HCT116 (cell line): Measurements from ENCODE around the gene SETD1B. TPM values are rescaled to one million over a fixed set of nuclear protein-coding genes. Genes with fewer than 3 reads are reported as not detected.

Experiments
- ATAC-seq: fragments of 200-7000 bp; cut with Tn5 transposase; 2 replicates; pipeline ENCODE4 v1.9.1; 2020; ENCODE audit warnings: mild to moderate bottlenecking, moderate library complexity
- BruUV-seq: library from RNA; stranded (reverse); fragments of 400-500 nt; replicated peaks from 2 replicates; lab custom pipeline; 2021; lab: Mats Ljungman, UMichigan
- CTCF ChIA-PET: fragments of 300-600 bp; sonication (Branson Sonifier 250); formaldehyde crosslinking; loops from one replicate; lab custom pipeline; 2021; ENCODE audit warnings: antibody characterized with exemption; lab: Charles Lee
- POLR2A ChIA-PET: fragments of 300-600, 350-600 bp; sonication (Branson Sonifier 250); formaldehyde crosslinking; loops from one replicate; lab custom pipeline; 2021; ENCODE audit warnings: antibody characterized with exemption; lab: Charles Lee
- RAD21 ChIA-PET, 2 experiments: fragments of 300-600 bp; sonication (Branson Sonifier 250); formaldehyde crosslinking; loops; one replicate each; lab custom pipeline; 2023; ENCODE audit warnings: low total read pairs in 2 of 2; ENCODE audit not compliant: uncharacterized antibody in 2 of 2, unreplicated experiment in 2 of 2, low non-redundant PET in 1 of 2; lab: Charles Lee
- DNase-seq: peaks from one replicate; pipeline ENCODE4 v3.0.0-alpha.2; 2010; ENCODE audit warnings: low read depth, low spot score
- H2AFZ ChIP-seq: fragments of 200-600 bp; shearing (Covaris generic), sonication (generic); 2 replicates; pipeline ENCODE4 v1.6.1; 2017; ENCODE audit warnings: low read depth, mixed run types, mixed read lengths, antibody characterized with exemption, low read length; ENCODE audit not compliant: poor library complexity, severe bottlenecking
- H3K27ac ChIP-seq: 2 replicates; pipeline ENCODE4 v1.5.1; 2012; ENCODE audit warnings: low read depth, low read length
- H3K27me3 ChIP-seq: fragments of 200-600 bp; sonication (generic); 2 replicates; pipeline ENCODE4 v1.6.1; 2016; ENCODE audit warnings: mixed run types, low read length, mixed read lengths; ENCODE audit not compliant: insufficient read depth
- H3K36me3 ChIP-seq, 2 experiments: fragments of 200-500 bp in 1 of 2; fragments of 200-600 bp in 1 of 2; sonication (Bioruptor generic) in 1 of 2; sonication (generic) in 1 of 2; 2 replicates each; pipeline versions ENCODE4 v1.5.1 to v1.6.1; 2014 to 2016; ENCODE audit warnings: low read length in 2 of 2, inconsistent platforms in 1 of 2, mixed read lengths in 1 of 2, mixed run types in 1 of 2; ENCODE audit not compliant: insufficient read depth in 2 of 2, control insufficient read depth in 1 of 2
- H3K4me1 ChIP-seq, 2 experiments: fragments of 200-600 bp in 1 of 2; sonication (generic) in 1 of 2; 2 replicates each; pipeline versions ENCODE4 v1.5.1 to v1.6.1; 2012 to 2017; ENCODE audit warnings: low read length in 2 of 2, inconsistent platforms in 1 of 2, mild to moderate bottlenecking in 1 of 2, mixed read lengths in 1 of 2, mixed run types in 1 of 2, moderate library complexity in 1 of 2; ENCODE audit not compliant: insufficient read depth in 2 of 2, control insufficient read depth in 1 of 2
- H3K4me2 ChIP-seq: fragments of 200-600 bp; sonication (generic); 2 replicates; pipeline ENCODE4 v1.6.1; 2017; ENCODE audit warnings: mixed run types, low read length, mixed read lengths
- H3K4me3 ChIP-seq, 2 experiments: fragments of 200-600 bp in 1 of 2; sonication (generic) in 1 of 2; replicated peaks in 1 of 2; 2 replicates each; pipeline ENCODE4 v1.5.1; 2011 to 2016; ENCODE audit warnings: low read length in 2 of 2, control low read depth in 1 of 2, low read depth in 1 of 2, mild to moderate bottlenecking in 1 of 2, mixed read lengths in 1 of 2, mixed run types in 1 of 2
- H3K79me2 ChIP-seq: fragments of 200-600 bp; sonication (generic); 2 replicates; pipeline ENCODE4 v1.6.1; 2017; ENCODE audit warnings: mild to moderate bottlenecking, mixed run types, low read length, moderate library complexity, mixed read lengths; ENCODE audit not compliant: insufficient read depth
- H3K9ac ChIP-seq: fragments of 200-600 bp; sonication (generic); 2 replicates; pipeline ENCODE4 v1.6.1; 2016; ENCODE audit warnings: low read length, mixed read lengths
- H3K9me2 ChIP-seq: fragments of 200-600 bp; sonication (generic), shearing (Covaris generic); 2 replicates; pipeline ENCODE4 v1.6.1; 2017; ENCODE audit warnings: mixed run types, mild to moderate bottlenecking, moderate library complexity; ENCODE audit not compliant: insufficient read depth
- H3K9me3 ChIP-seq, 2 experiments: fragments of 200-500 bp in 1 of 2; fragments of 200-600 bp in 1 of 2; sonication (Bioruptor generic) in 1 of 2; sonication (generic) in 1 of 2; 2 replicates each; pipeline ENCODE4 v1.6.1; 2014 to 2017; ENCODE audit warnings: low read length in 2 of 2, mixed read lengths in 2 of 2, inconsistent platforms in 1 of 2, low read depth in 1 of 2, mild to moderate bottlenecking in 1 of 2, mixed run types in 1 of 2, moderate library complexity in 1 of 2; ENCODE audit not compliant: control insufficient read depth in 1 of 2, insufficient read depth in 1 of 2
- H4K20me1 ChIP-seq: fragments of 200-600 bp; sonication (generic), shearing (Covaris generic); 2 replicates; pipeline ENCODE4 v1.6.1; 2017; ENCODE audit warnings: mixed run types, mild to moderate bottlenecking, moderate library complexity; ENCODE audit not compliant: insufficient read depth
- CBX3 ChIP-seq: IDR thresholded peaks from 2 replicates; pipeline ENCODE4 v1.6.1; 2012; ENCODE audit warnings: low read depth
- CEBPB ChIP-seq: IDR thresholded peaks from 2 replicates; pipeline ENCODE4 v1.6.1; 2012; ENCODE audit warnings: low read depth
- EZH2 ChIP-seq: fragments of 200-600 bp; sonication (generic); IDR thresholded peaks from 2 replicates; pipeline ENCODE4 v1.6.1; 2017; ENCODE audit warnings: antibody characterized with exemption, mixed run types
- FOSL1 ChIP-seq: IDR thresholded peaks from 2 replicates; pipeline ENCODE4 v1.6.1; 2012; ENCODE audit warnings: low read depth
- JUND ChIP-seq: IDR thresholded peaks from 2 replicates; pipeline ENCODE4 v1.6.1; 2012
- POLR2A ChIP-seq: IDR thresholded peaks from 2 replicates; pipeline ENCODE4 v1.7.0; 2011; ENCODE audit warnings: borderline replicate concordance; ENCODE audit not compliant: insufficient read depth, insufficient read length; ENCODE audit errors: extremely low read depth
- RAD21 ChIP-seq: IDR thresholded peaks from 2 replicates; pipeline ENCODE4 v1.6.1; 2012; ENCODE audit warnings: low read depth, mild to moderate bottlenecking
- SIN3A ChIP-seq: IDR thresholded peaks from 2 replicates; pipeline ENCODE4 v1.6.1; 2012; ENCODE audit warnings: low read depth
- SP1 ChIP-seq: IDR thresholded peaks from 2 replicates; pipeline ENCODE4 v1.6.1; 2012; ENCODE audit warnings: low read depth
- SRF ChIP-seq: IDR thresholded peaks from 2 replicates; pipeline ENCODE4 v1.6.1; 2012; ENCODE audit warnings: low read depth
- TCF7L2 ChIP-seq: IDR thresholded peaks from 2 replicates; pipeline ENCODE4 v1.7.0; 2011; ENCODE audit warnings: borderline replicate concordance, inconsistent platforms; ENCODE audit not compliant: insufficient read depth, insufficient read length; ENCODE audit errors: extremely low read depth
- YY1 ChIP-seq: IDR thresholded peaks from 2 replicates; pipeline ENCODE4 v1.6.1; 2011; ENCODE audit warnings: low read length, low read depth, moderate library complexity, mild to moderate bottlenecking; ENCODE audit not compliant: insufficient replicate concordance; ENCODE audit errors: extremely low read depth
- ZFX ChIP-seq: fragments of 450-650 bp; IDR thresholded peaks from 2 replicates; pipeline ENCODE4 v1.6.1; 2017
- ZNF274 ChIP-seq: fragments of 200-500 bp; sonication (Bioruptor generic); IDR thresholded peaks from 2 replicates; pipeline ENCODE4 v1.6.1; 2014; ENCODE audit warnings: mild to moderate bottlenecking, low read depth, low read length, inconsistent platforms
- intact Hi-C: fragments of 100-400 bp; cut with micrococcal nuclease; formaldehyde crosslinking; loops from 2 replicates; pipeline ENCODE4 v1.10.0; 2022
- total RNA-seq: library from RNA; stranded (reverse); gene quantifications from one replicate; pipeline ENCODE4 v1.2.1, GENCODE V29; 2021; ENCODE audit not compliant: unreplicated experiment
- TF ChIP-seq, protein P1 (sequence below): IDR thresholded peaks from 2 replicates; pipeline ENCODE4 v1.6.1; 2012; ENCODE audit warnings: low read depth
- TF ChIP-seq, protein P2 (sequence below): IDR thresholded peaks from 2 replicates; pipeline ENCODE4 v1.6.1; 2012
- TF ChIP-seq, protein P3 (sequence below), 3 experiments: fragments of 200-600 bp in 1 of 3; sonication (generic) in 1 of 3; IDR thresholded peaks in 2 of 3; conservative IDR thresholded peaks in 1 of 3; 2 replicates each; pipeline ENCODE4 v1.5.1; 2012 to 2017; ENCODE audit warnings: low read depth in 2 of 3, low read length in 2 of 3, antibody characterized with exemption in 1 of 3, borderline replicate concordance in 1 of 3, control low read depth in 1 of 3, mild to moderate bottlenecking in 1 of 3, mixed read lengths in 1 of 3, mixed run types in 1 of 3, moderate library complexity in 1 of 3; ENCODE audit not compliant: insufficient read depth in 1 of 3
- TF ChIP-seq, protein P4 (sequence below): IDR thresholded peaks from 2 replicates; pipeline ENCODE4 v1.6.1; 2012

Gene SETD1B
- total RNA-seq, 1 experiment from 2014 or later, result 17.5 TPM

DNA sequence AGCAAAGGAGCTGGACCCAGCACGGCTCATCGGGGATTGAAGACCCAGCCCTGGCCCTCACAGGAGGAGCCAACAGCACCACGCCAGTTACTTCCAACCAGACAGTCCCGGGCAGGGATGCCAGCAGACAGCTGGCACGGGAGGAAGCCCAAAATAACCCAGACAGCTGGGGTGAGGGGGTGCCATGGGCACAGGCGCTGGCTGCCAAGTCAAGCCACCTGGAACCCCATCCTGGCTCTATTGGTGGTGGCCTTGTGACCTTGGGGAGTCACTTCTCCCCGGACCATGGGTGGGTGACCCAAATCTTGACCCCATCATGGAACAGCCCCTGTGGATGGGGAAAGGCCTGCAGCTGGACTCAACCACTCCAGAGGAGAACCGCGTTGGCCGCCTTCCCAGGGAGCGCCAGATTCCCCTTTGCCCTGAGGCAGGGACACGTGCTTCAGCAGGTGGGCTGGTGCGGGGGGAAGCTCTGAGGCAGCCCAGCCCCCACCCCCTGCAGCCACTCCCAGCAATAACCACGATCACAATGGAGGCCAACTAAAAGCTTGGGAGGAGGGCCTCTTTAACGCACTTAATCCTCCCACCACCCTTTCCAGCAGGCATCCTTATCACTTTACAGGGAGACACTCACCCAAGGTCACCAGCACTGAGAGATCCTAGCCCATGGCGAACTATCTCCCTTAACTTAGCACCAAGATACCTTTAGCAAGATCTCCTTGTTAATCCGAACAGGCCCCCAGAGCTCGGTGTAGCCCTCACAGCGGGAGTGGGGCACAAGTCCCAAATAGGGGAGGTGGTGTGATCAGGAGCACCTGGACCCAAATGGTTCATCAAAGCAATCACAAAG lies 5.6 kb upstream of the SETD1B start:
- Histone ChIP-seq H3K36me3 (no peaks in the 10 kb centered on the region), H4K20me1 (no peaks in the 10 kb centered on the region), H3K9ac (peak overlapping the region; percentile 78), H3K27me3 (no peaks in the 10 kb centered on the region), H3K9me2 (no peaks in the 10 kb centered on the region), H3K4me1 (peaks cover 52 to 88% of the 10 kb centered on the region in 2 experiments), H3K27ac (peak overlapping the region; percentile 100), H3K4me3 (peak overlapping the region; percentile 66 to 71), H3K79me2 (peaks cover 35% of the 10 kb centered on the region), H3K4me2 (peak overlapping the region; percentile 99), H2AFZ (no peak overlapping the region), H3K9me3 (no peaks in the 10 kb centered on the region)
- RAD21 ChIA-PET, result interaction anchor here in 1 of 2 experiments (0.9 to 1.3 kb wide), 2 partner anchors 14 to 90 kb away, joined by 3 read pairs; partner anchors contain the start of gene PSMD9
- TF ChIP-seq FOSL1 (no peak), EZH2 (no peak), SRF (no peak), YY1 (no peak), CBX3 (no peak), RAD21 (no peak), ZNF274 (no peak), ZFX (no peak), POLR2A (no peak), CEBPB (no peak), TCF7L2 (no peak), JUND (no peak), SP1 (no peak), SIN3A (no peak)
- TF ChIP-seq, protein P1, sequence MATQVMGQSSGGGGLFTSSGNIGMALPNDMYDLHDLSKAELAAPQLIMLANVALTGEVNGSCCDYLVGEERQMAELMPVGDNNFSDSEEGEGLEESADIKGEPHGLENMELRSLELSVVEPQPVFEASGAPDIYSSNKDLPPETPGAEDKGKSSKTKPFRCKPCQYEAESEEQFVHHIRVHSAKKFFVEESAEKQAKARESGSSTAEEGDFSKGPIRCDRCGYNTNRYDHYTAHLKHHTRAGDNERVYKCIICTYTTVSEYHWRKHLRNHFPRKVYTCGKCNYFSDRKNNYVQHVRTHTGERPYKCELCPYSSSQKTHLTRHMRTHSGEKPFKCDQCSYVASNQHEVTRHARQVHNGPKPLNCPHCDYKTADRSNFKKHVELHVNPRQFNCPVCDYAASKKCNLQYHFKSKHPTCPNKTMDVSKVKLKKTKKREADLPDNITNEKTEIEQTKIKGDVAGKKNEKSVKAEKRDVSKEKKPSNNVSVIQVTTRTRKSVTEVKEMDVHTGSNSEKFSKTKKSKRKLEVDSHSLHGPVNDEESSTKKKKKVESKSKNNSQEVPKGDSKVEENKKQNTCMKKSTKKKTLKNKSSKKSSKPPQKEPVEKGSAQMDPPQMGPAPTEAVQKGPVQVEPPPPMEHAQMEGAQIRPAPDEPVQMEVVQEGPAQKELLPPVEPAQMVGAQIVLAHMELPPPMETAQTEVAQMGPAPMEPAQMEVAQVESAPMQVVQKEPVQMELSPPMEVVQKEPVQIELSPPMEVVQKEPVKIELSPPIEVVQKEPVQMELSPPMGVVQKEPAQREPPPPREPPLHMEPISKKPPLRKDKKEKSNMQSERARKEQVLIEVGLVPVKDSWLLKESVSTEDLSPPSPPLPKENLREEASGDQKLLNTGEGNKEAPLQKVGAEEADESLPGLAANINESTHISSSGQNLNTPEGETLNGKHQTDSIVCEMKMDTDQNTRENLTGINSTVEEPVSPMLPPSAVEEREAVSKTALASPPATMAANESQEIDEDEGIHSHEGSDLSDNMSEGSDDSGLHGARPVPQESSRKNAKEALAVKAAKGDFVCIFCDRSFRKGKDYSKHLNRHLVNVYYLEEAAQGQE, result no peak
- TF ChIP-seq, protein P2, sequence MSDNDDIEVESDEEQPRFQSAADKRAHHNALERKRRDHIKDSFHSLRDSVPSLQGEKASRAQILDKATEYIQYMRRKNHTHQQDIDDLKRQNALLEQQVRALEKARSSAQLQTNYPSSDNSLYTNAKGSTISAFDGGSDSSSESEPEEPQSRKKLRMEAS, result no peak
- TF ChIP-seq, protein P3, sequence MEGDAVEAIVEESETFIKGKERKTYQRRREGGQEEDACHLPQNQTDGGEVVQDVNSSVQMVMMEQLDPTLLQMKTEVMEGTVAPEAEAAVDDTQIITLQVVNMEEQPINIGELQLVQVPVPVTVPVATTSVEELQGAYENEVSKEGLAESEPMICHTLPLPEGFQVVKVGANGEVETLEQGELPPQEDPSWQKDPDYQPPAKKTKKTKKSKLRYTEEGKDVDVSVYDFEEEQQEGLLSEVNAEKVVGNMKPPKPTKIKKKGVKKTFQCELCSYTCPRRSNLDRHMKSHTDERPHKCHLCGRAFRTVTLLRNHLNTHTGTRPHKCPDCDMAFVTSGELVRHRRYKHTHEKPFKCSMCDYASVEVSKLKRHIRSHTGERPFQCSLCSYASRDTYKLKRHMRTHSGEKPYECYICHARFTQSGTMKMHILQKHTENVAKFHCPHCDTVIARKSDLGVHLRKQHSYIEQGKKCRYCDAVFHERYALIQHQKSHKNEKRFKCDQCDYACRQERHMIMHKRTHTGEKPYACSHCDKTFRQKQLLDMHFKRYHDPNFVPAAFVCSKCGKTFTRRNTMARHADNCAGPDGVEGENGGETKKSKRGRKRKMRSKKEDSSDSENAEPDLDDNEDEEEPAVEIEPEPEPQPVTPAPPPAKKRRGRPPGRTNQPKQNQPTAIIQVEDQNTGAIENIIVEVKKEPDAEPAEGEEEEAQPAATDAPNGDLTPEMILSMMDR (IDR thresholded peaks at IDR 0.05 in 2 of 3, conservative IDR thresholded peaks at IDR 0.05 in 1 of 3; ENCODE audit: borderline replicate concordance in 1 of 3, insufficient read depth in 1 of 3, low read depth in 2 of 3, low read length in 2 of 3), result no peak
- TF ChIP-seq, protein P4, sequence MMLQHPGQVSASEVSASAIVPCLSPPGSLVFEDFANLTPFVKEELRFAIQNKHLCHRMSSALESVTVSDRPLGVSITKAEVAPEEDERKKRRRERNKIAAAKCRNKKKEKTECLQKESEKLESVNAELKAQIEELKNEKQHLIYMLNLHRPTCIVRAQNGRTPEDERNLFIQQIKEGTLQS, result no peak
- BruUV-seq, result no TSS peak
- CTCF ChIA-PET, result interaction anchor here (5.2 to 6.9 kb wide), 2 partner anchors 13 to 89 kb away, joined by 96 to 149 read pairs; partner anchors contain the start of gene PSMD9
- POLR2A ChIA-PET, result interaction anchor here (0.6 to 6.1 kb wide), 4 partner anchors 14 to 469 kb away, joined by 3 to 33 read pairs (median 6); no protein-coding TSS in a partner anchor
- intact Hi-C loops, result no loop called here
- DNase-seq, result no peak
- no peak for ATAC-seq
